NCI-H345 (cell line): ENCODE results near the gene TRPC4AP.
"Not testable (repeated sequence)": the region's sequence is repeated elsewhere in the genome, so short reads cannot be mapped to it uniquely, and the experiment has no call there.

Source experiments
- DNase-seq: peaks from one replicate; lab custom pipeline; 2025; lab: John Stamatoyannopoulos, UW

The TRPC4AP gene

GRCh38 chr20:35059110-35059509 lies 33.5 kb downstream of the TRPC4AP start:
- DNase-seq = no peak

GRCh38 chr20:35055445-35056276 lies 36.9 kb downstream of the TRPC4AP start:
- no peak for DNase-seq

- DNase-seq = no peak
These were observed 37.8 kb downstream of the TRPC4AP start for GRCh38 chr20:35054814-35055213.

GRCh38 chr20:35052616-35053015 lies 40.0 kb downstream of the TRPC4AP start:
- not testable (repeated sequence) for DNase-seq

- no peak for DNase-seq
These were observed 42.7 kb downstream of the TRPC4AP start for GRCh38 chr20:35049776-35050352.

GRCh38 chr20:35048739-35049138 lies 43.9 kb downstream of the TRPC4AP start:
- DNase-seq = no peak

GRCh38 chr20:35042268-35042667 lies 50.3 kb downstream of the TRPC4AP start:
- DNase-seq = no peak

GRCh38 chr20:35040646-35041045 lies 52.0 kb downstream of the TRPC4AP start:
- DNase-seq = no peak

GRCh38 chr20:35039846-35040489 lies 52.6 kb downstream of the TRPC4AP start:
- DNase-seq = no peak

GRCh38 chr20:35039146-35039545 lies 53.5 kb downstream of the TRPC4AP start:
- DNase-seq = no peak

GRCh38 chr20:35034145-35034544 lies 58.5 kb downstream of the TRPC4AP start:
- DNase-seq = no peak

GRCh38 chr20:35030136-35030535 lies 62.5 kb downstream of the TRPC4AP start:
- DNase-seq = no peak

- DNase-seq = no peak
These were observed 65.3 kb downstream of the TRPC4AP start for GRCh38 chr20:35027301-35027700.

GRCh38 chr20:35025116-35025515 lies 67.5 kb downstream of the TRPC4AP start:
- no peak for DNase-seq

- no peak for DNase-seq
These were observed 69.0 kb downstream of the TRPC4AP start for GRCh38 chr20:35023624-35024023.

GRCh38 chr20:35021831-35022230 lies 70.8 kb downstream of the TRPC4AP start:
- DNase-seq = no peak

- DNase-seq = no peak
These were observed 71.5 kb downstream of the TRPC4AP start for GRCh38 chr20:35021063-35021462.

GRCh38 chr20:35020108-35020928 lies 72.3 kb downstream of the TRPC4AP start:
- no peak for DNase-seq

GRCh38 chr20:35018590-35019371 lies 73.8 kb downstream of the TRPC4AP start:
- DNase-seq = no peak

- no peak for DNase-seq
These were observed 75.3 kb downstream of the TRPC4AP start for GRCh38 chr20:35017099-35017835.

GRCh38 chr20:35015863-35016193 lies 76.8 kb downstream of the TRPC4AP start:
- DNase-seq = no peak
